Neural cell (in vitro differentiated cells): ENCODE results near the gene SAYSD1. TPM values are rescaled to one million over a fixed set of nuclear protein-coding genes. Genes with fewer than 3 reads are reported as not detected.

ENCODE experiments used
- H2AFZ ChIP-seq: fragments of 200-600, 300-800 bp; sonication (generic), shearing (Covaris generic); 2 replicates; pipeline ENCODE4 v1.6.0; 2014; ENCODE audit warnings: low read depth, mild to moderate bottlenecking, antibody characterized with exemption, low read length, moderate library complexity
- H3F3A ChIP-seq: fragments of 200-600 bp; shearing (Covaris generic); 2 replicates; pipeline ENCODE4 v1.6.1; 2016; ENCODE audit warnings: mild to moderate bottlenecking, moderate library complexity, mixed read lengths, antibody characterized with exemption, low read length; ENCODE audit not compliant: insufficient read depth, poor library complexity, severe bottlenecking
- H3K27ac ChIP-seq: fragments of 200-600, 300-800 bp; sonication (generic), shearing (Covaris generic); 2 replicates; pipeline ENCODE4 v1.5.1; 2014; ENCODE audit warnings: mild to moderate bottlenecking, low read length, moderate library complexity
- H3K27me3 ChIP-seq: fragments of 300-800, 200-600 bp; sonication (generic), shearing (Covaris generic); 2 replicates; pipeline ENCODE4 v1.6.0; 2014; ENCODE audit warnings: mild to moderate bottlenecking, low read depth, low read length, moderate library complexity; ENCODE audit not compliant: insufficient read depth
- H3K36me3 ChIP-seq: fragments of 300-800, 200-600 bp; sonication (generic), shearing (Covaris generic); 2 replicates; pipeline ENCODE4 v1.5.1; 2014; ENCODE audit warnings: mild to moderate bottlenecking, antibody characterized with exemption, low read length, moderate library complexity; ENCODE audit not compliant: insufficient read depth
- H3K4me2 ChIP-seq: fragments of 300-800, 200-600 bp; sonication (generic), shearing (Covaris generic); 2 replicates; pipeline ENCODE4 v1.6.0; 2014; ENCODE audit warnings: mild to moderate bottlenecking, low read length
- H3K4me3 ChIP-seq: fragments of 300-800, 200-600 bp; sonication (generic), shearing (Covaris generic); 2 replicates; pipeline ENCODE4 v1.5.1; 2014; ENCODE audit warnings: mild to moderate bottlenecking, low read length, moderate library complexity
- H3K79me2 ChIP-seq: fragments of 200-600 bp; shearing (Covaris generic); replicated peaks from 2 replicates; pipeline ENCODE4 v1.6.0; 2014; ENCODE audit warnings: mild to moderate bottlenecking, low read length, moderate library complexity; ENCODE audit not compliant: insufficient read depth
- H3K9ac ChIP-seq: fragments of 300-800, 200-600 bp; sonication (generic), shearing (Covaris generic); 2 replicates; pipeline ENCODE4 v1.6.1; 2016; ENCODE audit warnings: mild to moderate bottlenecking, low read length, mixed read lengths
- H3K9me2 ChIP-seq: fragments of 200-600 bp; shearing (Covaris generic); 2 replicates; pipeline ENCODE4 v1.6.1; 2016; ENCODE audit warnings: mild to moderate bottlenecking, low read length, mixed read lengths; ENCODE audit not compliant: insufficient read depth
- H3K9me3 ChIP-seq: fragments of 200-600, 300-800 bp; sonication (generic), shearing (Covaris generic); 2 replicates; pipeline ENCODE4 v1.6.1; 2016; ENCODE audit warnings: mild to moderate bottlenecking, mixed run types, low read length, moderate library complexity, mixed read lengths
- H4K20me1 ChIP-seq: fragments of 200-600 bp; shearing (Covaris generic); 2 replicates; pipeline ENCODE4 v1.6.1; 2016; ENCODE audit warnings: mild to moderate bottlenecking, mixed run types; ENCODE audit not compliant: insufficient read depth
- EP300 ChIP-seq: fragments of 450-650 bp; conservative IDR thresholded peaks from 2 replicates; pipeline ENCODE4 v1.6.1; 2014; ENCODE audit warnings: antibody characterized with exemption, mild to moderate bottlenecking, moderate library complexity; ENCODE audit not compliant: poor library complexity, severe bottlenecking
- EZH2 ChIP-seq: fragments of 200-600, 300-800 bp; shearing (Covaris generic), sonication (generic); IDR thresholded peaks from 2 replicates; pipeline ENCODE4 v1.6.1; 2014; ENCODE audit warnings: antibody characterized with exemption, low read length, borderline replicate concordance, mild to moderate bottlenecking; ENCODE audit not compliant: insufficient read depth, poor library complexity, severe bottlenecking
- MXI1 ChIP-seq: fragments of 450-650 bp; conservative IDR thresholded peaks from 2 replicates; pipeline ENCODE4 v1.6.1; 2014; ENCODE audit warnings: antibody characterized with exemption, mild to moderate bottlenecking; ENCODE audit not compliant: poor library complexity, severe bottlenecking
- POLR2AphosphoS5 ChIP-seq: IDR thresholded peaks from 2 replicates; pipeline ENCODE4 v1.6.1; 2012
- RAD21 ChIP-seq: fragments of 450-650 bp; conservative IDR thresholded peaks from 2 replicates; pipeline ENCODE4 v1.6.1; 2014; ENCODE audit warnings: antibody characterized with exemption, mild to moderate bottlenecking, moderate library complexity
- SMC3 ChIP-seq: fragments of 450-650 bp; conservative IDR thresholded peaks from 2 replicates; pipeline ENCODE4 v1.6.1; 2014; ENCODE audit warnings: antibody characterized with exemption, mild to moderate bottlenecking, moderate library complexity; ENCODE audit not compliant: poor library complexity
- TAF1 ChIP-seq: IDR thresholded peaks from 2 replicates; pipeline ENCODE4 v1.6.1; 2012; ENCODE audit warnings: low read depth
- polyA plus RNA-seq: library from polyadenylated mRNA; depleted of rRNA; stranded (reverse); fragments of >200 nt; gene quantifications from 2 replicates; pipeline ENCODE4 v1.2.3, GENCODE V29; 2014
- TF ChIP-seq, protein P1 (sequence below): fragments of 450-650 bp; IDR thresholded peaks from 2 replicates; pipeline ENCODE4 v1.5.1; 2014; ENCODE audit warnings: antibody characterized with exemption, mild to moderate bottlenecking, moderate library complexity; ENCODE audit not compliant: poor library complexity, severe bottlenecking
- TF ChIP-seq, protein P2 (sequence below): IDR thresholded peaks from 2 replicates; pipeline ENCODE4 v1.6.1; 2012; ENCODE audit warnings: borderline replicate concordance

Gene SAYSD1
- polyA plus RNA-seq, 1 donor from 2014 or later, result 40.5 TPM

DNA sequence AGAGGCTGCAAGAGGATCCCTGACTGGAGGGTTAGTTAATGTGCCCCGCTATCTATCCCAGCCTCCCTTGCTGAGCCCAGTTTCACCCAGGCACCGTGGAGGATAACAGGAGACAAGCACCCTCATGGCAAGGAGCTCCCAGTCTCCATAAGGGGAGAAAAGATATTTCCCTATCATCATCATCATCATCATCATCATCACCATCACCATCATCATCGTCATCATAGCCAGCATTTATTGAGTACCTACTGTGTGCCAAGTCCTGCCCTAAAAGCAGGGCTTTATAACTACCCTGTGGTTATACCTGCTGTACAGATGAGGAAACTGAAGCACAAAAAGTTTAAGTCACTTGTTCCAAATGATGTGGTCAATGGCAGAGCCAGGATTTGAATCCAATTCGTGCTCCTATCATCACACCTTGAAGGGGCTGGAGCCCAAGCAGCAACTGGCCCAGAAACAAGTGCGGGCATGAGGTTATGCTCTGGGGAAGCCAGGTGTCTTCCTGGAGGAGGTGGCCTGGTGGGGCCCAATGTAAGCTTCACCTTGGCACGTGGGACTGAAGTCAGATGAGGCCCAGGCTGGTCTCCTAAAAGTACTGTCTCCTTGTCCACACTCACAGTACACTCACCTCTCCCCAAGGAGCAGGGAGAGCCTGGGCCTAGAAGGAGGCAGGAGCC is 56.4 kb downstream of the SAYSD1 start:
- Histone ChIP-seq H3K9me2 (no peaks in the 10 kb centered on the region), H3K9me3 (no peaks in the 10 kb centered on the region), H2AFZ (no peak overlapping the region), H4K20me1 (no peaks in the 10 kb centered on the region), H3K79me2 (no peaks in the 10 kb centered on the region), H3K27ac (no peak overlapping the region), H3K4me3 (no peak overlapping the region), H3K9ac (no peak overlapping the region), H3K27me3 (no peaks in the 10 kb centered on the region), H3K36me3 (no peaks in the 10 kb centered on the region), H3F3A (no peaks in the 10 kb centered on the region), H3K4me2 (no peak overlapping the region)
- TF ChIP-seq MXI1 (no peak), EZH2 (no peak), EP300 (no peak), TAF1 (no peak), RAD21 (no peak), SMC3 (no peak), POLR2AphosphoS5 (no peak)
- TF ChIP-seq, protein P1, sequence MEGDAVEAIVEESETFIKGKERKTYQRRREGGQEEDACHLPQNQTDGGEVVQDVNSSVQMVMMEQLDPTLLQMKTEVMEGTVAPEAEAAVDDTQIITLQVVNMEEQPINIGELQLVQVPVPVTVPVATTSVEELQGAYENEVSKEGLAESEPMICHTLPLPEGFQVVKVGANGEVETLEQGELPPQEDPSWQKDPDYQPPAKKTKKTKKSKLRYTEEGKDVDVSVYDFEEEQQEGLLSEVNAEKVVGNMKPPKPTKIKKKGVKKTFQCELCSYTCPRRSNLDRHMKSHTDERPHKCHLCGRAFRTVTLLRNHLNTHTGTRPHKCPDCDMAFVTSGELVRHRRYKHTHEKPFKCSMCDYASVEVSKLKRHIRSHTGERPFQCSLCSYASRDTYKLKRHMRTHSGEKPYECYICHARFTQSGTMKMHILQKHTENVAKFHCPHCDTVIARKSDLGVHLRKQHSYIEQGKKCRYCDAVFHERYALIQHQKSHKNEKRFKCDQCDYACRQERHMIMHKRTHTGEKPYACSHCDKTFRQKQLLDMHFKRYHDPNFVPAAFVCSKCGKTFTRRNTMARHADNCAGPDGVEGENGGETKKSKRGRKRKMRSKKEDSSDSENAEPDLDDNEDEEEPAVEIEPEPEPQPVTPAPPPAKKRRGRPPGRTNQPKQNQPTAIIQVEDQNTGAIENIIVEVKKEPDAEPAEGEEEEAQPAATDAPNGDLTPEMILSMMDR, result no peak
- TF ChIP-seq, protein P2, sequence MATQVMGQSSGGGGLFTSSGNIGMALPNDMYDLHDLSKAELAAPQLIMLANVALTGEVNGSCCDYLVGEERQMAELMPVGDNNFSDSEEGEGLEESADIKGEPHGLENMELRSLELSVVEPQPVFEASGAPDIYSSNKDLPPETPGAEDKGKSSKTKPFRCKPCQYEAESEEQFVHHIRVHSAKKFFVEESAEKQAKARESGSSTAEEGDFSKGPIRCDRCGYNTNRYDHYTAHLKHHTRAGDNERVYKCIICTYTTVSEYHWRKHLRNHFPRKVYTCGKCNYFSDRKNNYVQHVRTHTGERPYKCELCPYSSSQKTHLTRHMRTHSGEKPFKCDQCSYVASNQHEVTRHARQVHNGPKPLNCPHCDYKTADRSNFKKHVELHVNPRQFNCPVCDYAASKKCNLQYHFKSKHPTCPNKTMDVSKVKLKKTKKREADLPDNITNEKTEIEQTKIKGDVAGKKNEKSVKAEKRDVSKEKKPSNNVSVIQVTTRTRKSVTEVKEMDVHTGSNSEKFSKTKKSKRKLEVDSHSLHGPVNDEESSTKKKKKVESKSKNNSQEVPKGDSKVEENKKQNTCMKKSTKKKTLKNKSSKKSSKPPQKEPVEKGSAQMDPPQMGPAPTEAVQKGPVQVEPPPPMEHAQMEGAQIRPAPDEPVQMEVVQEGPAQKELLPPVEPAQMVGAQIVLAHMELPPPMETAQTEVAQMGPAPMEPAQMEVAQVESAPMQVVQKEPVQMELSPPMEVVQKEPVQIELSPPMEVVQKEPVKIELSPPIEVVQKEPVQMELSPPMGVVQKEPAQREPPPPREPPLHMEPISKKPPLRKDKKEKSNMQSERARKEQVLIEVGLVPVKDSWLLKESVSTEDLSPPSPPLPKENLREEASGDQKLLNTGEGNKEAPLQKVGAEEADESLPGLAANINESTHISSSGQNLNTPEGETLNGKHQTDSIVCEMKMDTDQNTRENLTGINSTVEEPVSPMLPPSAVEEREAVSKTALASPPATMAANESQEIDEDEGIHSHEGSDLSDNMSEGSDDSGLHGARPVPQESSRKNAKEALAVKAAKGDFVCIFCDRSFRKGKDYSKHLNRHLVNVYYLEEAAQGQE, result no peak

DNA sequence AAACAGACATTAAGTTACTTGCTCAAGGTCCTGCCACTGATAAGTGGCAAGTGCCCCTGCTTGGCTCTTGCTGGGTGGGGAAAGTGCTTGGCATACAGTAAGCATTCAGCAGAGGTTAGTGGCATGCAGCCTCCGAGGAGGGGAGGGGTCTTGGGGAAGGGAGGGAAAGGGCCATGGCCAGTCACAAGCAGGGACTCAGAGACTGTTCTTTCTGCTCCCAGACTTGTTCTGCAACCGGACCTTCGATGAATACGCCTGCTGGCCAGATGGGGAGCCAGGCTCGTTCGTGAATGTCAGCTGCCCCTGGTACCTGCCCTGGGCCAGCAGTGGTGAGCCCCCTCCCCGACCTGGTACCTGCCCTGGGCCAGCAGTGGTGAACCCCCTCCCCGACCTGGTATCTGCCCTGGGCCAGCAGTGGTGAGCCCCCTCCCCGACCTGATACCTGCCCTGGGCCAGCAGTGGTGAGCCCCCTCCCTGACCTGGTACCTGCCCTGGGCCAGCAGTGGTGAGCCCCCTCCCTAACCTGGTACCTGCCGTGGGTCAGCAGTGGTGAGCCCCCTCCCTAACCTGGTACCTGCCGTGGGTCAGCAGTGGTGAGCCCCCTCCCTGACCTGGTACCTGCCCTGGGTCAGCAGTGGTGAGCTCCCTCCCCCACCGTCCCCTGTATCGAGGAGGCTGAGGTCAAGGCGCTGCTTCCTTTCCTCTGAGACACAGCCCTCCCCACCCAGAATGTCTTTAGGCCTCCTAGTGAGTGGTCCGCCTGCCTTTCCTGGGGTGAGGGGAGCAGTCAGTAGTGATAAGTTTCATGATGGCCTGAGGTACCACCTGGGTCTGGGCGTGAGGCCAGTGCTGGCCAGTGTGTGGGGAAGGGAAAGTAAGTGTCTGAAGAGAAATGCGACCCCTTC is 57.5 kb downstream of the SAYSD1 start:
- Histone ChIP-seq H2AFZ (no peak overlapping the region), H3K4me2 (no peak overlapping the region), H4K20me1 (no peaks in the 10 kb centered on the region), H3K9ac (no peak overlapping the region), H3K27ac (no peak overlapping the region), H3K9me3 (no peaks in the 10 kb centered on the region), H3K9me2 (no peaks in the 10 kb centered on the region), H3K27me3 (no peaks in the 10 kb centered on the region), H3K4me3 (no peak overlapping the region), H3K79me2 (no peaks in the 10 kb centered on the region), H3K36me3 (no peaks in the 10 kb centered on the region), H3F3A (no peaks in the 10 kb centered on the region)
- TF ChIP-seq RAD21, result no peak
- no peak for TF ChIP-seq EZH2
- no peak for TF ChIP-seq POLR2AphosphoS5
